Measurements from ENCODE around the gene PKHD1.

The PKHD1 gene

GRCh38 chr6:52103623-52104022 lies 16.2 kb upstream of the PKHD1 start:
- DNase-seq (ENCODE audit: low spot score): no peak

- no peak for DNase-seq (ENCODE audit: low spot score)
Measured at GRCh38 chr6:52102405-52102804, 15.0 kb upstream of the PKHD1 start.

- no peak for DNase-seq (ENCODE audit: low spot score)
Measured at GRCh38 chr6:52098721-52099120, 11.3 kb upstream of the PKHD1 start.

- DNase-seq (ENCODE audit: low spot score): no peak
Measured at GRCh38 chr6:52089758-52090348, 2.4 kb upstream of the PKHD1 start.

GRCh38 chr6:52086741-52087140 lies 672 bp downstream of the PKHD1 start:
- no peak for DNase-seq (ENCODE audit: low spot score)

- no peak for DNase-seq (ENCODE audit: low spot score)
Measured at GRCh38 chr6:52081237-52081636, 6.2 kb downstream of the PKHD1 start.

GRCh38 chr6:52077961-52078625 lies 9.3 kb downstream of the PKHD1 start:
- DNase-seq (ENCODE audit: low spot score): no peak

- DNase-seq (ENCODE audit: low spot score): no peak
Measured at GRCh38 chr6:52077180-52077884, 10.1 kb downstream of the PKHD1 start.

GRCh38 chr6:52076791-52077179 lies 10.6 kb downstream of the PKHD1 start:
- no peak for DNase-seq (ENCODE audit: low spot score)

- no peak for DNase-seq (ENCODE audit: low spot score)
Measured at GRCh38 chr6:52074716-52075115, 12.7 kb downstream of the PKHD1 start.

GRCh38 chr6:52074155-52074554 lies 13.3 kb downstream of the PKHD1 start:
- no peak for DNase-seq (ENCODE audit: low spot score)

- DNase-seq (ENCODE audit: low spot score): no peak
Measured at GRCh38 chr6:52065621-52066020, 21.8 kb downstream of the PKHD1 start.

- peak; percentile 53 for DNase-seq (ENCODE audit: low spot score)
Measured at GRCh38 chr6:52063584-52064344, 23.6 kb downstream of the PKHD1 start.

- DNase-seq (ENCODE audit: low spot score): no peak
Measured at GRCh38 chr6:52061481-52061880, 25.9 kb downstream of the PKHD1 start.

- DNase-seq (ENCODE audit: low spot score): no peak
Measured at GRCh38 chr6:52059821-52060220, 27.6 kb downstream of the PKHD1 start.

GRCh38 chr6:52055451-52055850 lies 32.0 kb downstream of the PKHD1 start:
- DNase-seq (ENCODE audit: low spot score): no peak

GRCh38 chr6:52053038-52053695 lies 34.2 kb downstream of the PKHD1 start:
- DNase-seq (ENCODE audit: low spot score): no peak

- no peak for DNase-seq (ENCODE audit: low spot score)
Measured at GRCh38 chr6:52050051-52050405, 37.4 kb downstream of the PKHD1 start.

GRCh38 chr6:52049252-52050050 lies 38.0 kb downstream of the PKHD1 start:
- DNase-seq (ENCODE audit: low spot score): peak; percentile 58

- DNase-seq (ENCODE audit: low spot score): no peak
Measured at GRCh38 chr6:52046456-52046855, 41.0 kb downstream of the PKHD1 start.

- DNase-seq (ENCODE audit: low spot score): no peak
Measured at GRCh38 chr6:52045481-52045880, 41.9 kb downstream of the PKHD1 start.
